Suppressor macrophage (primary cell): ENCODE results near the gene ATP8B1.
"Not testable (repeated sequence)": the region's sequence is repeated elsewhere in the genome, so short reads cannot be mapped to it uniquely, and the experiment has no call there.

ENCODE experiments used
- DNase-seq, 4 experiments: peaks; one replicate each; pipeline ENCODE4 v3.0.0-alpha.2; 2020 to 2022
- total RNA-seq, 17 experiments: gene quantifications; one replicate each; lab custom pipeline; 2026; ENCODE audit warnings: mixed read lengths in 6 of 17, inconsistent platforms in 3 of 17; lab: John Stamatoyannopoulos, UW

Gene ATP8B1
- 1.5 to 29.9 (median 7.6) reads per million in 17 experiments for total RNA-seq

- peak; percentile 51 to 69 (median 64) for DNase-seq
Observed at GRCh38 chr18:57803103-57803969, at the start of gene ATP8B1. ATP8B1 (minus strand) TSS chr18:57803315; CDS start chr18:57731807, 71,508 bp downstream.

GRCh38 chr18:57850063-57850462, 46.9 kb upstream of the ATP8B1 start:
- DNase-seq: no peak

DNA sequence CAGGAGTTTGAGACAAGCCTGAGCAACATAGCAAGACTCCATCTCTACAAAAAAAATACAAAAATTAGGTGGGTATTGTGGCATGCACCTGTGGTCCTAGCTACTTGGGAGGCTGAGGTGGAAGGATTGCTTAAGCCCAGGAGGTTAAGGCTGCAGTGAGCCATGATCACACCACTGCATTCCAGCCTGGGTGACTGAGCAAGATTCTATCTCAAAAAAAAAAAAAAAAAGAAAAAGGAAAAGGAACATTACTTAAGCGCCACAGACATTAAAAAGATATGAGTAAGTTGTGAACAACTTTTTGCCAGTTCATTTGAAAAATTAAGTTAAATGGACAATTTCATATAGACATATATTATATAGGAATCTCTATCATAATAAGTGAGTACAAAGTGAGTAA, 45.3 kb upstream of the ATP8B1 start:
- not testable (repeated sequence) for DNase-seq

GRCh38 chr18:57847431-57847830, 44.3 kb upstream of the ATP8B1 start:
- DNase-seq: not testable (repeated sequence)

- no peak for DNase-seq
Observed at GRCh38 chr18:57846258-57846657, 43.1 kb upstream of the ATP8B1 start.

- no peak for DNase-seq
Observed at GRCh38 chr18:57845605-57846074, 42.5 kb upstream of the ATP8B1 start.

DNA sequence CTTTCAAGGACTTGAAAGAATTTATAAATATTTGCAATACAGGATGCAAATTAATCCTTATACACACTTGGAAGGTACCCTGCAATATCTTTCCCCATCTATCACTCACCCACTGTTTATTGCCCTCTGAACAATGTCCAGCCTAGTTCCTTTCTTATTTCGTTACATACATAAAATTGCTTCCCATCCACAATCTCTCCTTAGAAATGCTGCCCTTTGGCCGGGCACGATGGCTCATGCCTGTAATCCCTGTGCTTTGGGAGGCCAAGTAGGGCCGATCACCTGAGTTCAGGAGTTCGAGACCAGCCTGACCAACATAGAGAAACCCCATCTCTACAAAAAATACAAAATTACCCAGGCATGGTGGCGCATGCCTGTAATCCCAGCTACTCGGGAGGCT, 41.2 kb upstream of the ATP8B1 start:
- DNase-seq: no peak

DNA sequence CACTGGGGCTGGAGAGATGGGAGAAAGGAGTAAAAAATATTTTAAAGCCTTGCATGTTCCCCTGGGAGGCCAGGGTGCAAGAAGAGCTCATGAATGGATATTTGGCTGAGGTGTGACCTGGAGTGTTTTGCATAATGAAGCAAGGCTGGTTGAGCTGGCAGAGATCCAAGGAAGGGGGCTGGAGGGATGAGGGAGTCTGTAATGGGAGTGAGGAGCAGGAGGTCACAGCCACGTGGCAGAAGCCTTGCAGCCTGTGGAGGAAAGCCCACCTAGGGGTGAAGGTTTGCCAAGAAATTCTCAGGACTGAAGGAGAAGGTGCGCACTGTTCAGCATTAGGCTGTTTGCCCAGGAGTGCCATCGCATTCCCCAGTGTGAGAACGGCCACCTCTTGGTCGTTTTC, 40.3 kb upstream of the ATP8B1 start:
- DNase-seq: no peak

DNA sequence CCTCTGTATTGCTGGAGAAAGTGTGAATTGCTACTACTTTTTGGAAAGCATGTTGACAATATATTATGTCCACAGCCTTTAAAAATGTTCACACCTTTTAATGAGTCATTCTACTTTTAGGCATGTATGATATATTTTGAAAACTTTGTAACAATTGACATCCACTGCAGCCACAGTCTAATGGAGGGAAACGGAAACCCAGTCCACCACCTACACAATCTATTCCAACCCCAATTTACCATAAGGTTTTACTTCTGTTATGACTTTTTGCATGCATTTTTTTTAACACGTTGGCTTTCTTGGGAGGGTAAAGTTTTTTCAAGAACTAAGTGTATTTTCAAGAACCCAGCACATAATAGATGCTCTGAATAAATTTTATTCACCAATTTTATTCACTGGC, 38.5 kb upstream of the ATP8B1 start:
- DNase-seq: no peak

DNA sequence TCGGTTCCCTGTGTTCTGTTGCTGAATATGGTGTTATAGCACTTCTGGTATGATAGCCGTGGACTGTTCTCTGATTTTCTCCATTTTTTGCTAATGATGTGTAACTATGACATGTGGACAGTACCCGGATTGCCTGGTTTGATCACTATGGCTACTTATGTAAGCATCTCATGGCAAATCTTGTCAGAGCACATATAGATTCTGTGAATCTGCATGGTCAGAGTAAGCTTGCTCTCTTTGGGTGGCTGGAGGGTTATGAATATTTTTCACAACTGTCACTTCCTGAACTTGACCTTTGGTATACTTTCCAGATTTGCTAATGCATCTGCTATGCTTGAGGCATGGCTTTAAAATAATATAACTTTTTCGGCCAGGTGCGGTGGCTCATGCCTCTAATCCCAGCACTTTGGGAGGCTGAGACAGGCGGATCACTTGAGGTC, 36.8 kb upstream of the ATP8B1 start:
- no peak for DNase-seq

GRCh38 chr18:57837917-57838548, 34.9 kb upstream of the ATP8B1 start:
- no peak for DNase-seq

GRCh38 chr18:57836557-57836956, 33.4 kb upstream of the ATP8B1 start:
- DNase-seq: no peak

- no peak for DNase-seq
Observed at GRCh38 chr18:57835904-57836303, 32.8 kb upstream of the ATP8B1 start.

GRCh38 chr18:57834616-57835015, 31.5 kb upstream of the ATP8B1 start:
- no peak for DNase-seq

- peak; percentile 7 to 31 (median 26) for DNase-seq
Observed at GRCh38 chr18:57833441-57834101, 30.5 kb upstream of the ATP8B1 start.

DNA sequence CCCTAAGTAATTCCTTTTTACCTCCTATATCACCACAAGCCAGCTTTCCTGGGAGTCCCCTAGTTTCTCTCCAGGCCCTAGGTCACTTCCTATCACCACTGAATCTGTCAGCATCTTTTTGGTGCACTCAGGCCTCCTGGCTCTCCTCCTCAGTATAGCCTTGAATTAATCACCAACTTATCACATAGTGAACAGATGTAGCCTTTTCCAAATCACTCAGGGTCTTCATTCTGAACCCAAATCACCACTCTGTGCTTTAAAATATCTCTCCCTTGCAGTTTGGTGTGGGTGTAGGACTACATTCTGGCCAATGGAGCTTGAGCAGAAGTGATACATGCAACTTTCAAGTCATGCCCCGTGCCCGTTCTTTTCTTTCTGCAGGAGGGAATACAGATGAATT, 29.6 kb upstream of the ATP8B1 start:
- no peak for DNase-seq

DNA sequence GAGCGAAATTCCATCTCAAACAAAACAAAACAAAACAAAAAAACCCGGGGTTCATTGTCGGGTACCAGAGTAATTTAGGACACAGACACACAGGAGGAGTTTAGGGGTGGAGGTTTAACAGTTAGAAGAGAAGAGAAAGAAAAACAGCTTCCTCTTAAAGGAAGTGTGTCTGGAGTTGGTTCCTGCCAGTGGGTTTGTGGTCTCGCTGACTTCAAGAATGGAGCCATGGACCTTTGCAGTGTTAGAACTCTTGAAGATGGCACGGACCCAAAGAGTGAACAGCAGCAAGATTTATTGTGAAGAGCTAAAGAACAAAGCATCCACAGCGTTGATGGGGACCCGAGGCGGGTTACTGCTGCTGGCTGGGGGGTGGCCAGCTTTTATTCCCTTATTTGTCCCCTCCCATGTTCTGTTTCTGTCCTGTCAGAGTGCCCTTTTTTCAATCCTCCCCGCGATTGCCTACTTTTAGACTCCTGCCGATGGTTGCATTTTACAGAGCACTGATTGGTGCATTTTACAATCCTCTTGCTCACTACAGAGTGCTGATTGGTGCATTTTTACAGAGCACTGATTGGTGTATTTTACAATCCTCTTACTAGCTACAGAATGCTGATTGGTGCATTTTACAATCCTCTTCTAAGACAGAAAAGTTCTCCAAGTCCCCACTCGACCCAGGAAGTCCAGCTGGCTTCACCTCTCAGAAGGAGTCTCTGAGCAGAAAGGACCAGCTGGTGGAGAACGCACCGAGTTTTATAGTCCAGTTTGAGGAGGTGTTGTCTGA, 28.7 kb upstream of the ATP8B1 start:
- DNase-seq: peak; percentile 4 to 35 (median 26)

GRCh38 chr18:57827646-57828045, 24.5 kb upstream of the ATP8B1 start:
- DNase-seq: peak in 1 of 4 experiments; percentile 12

DNA sequence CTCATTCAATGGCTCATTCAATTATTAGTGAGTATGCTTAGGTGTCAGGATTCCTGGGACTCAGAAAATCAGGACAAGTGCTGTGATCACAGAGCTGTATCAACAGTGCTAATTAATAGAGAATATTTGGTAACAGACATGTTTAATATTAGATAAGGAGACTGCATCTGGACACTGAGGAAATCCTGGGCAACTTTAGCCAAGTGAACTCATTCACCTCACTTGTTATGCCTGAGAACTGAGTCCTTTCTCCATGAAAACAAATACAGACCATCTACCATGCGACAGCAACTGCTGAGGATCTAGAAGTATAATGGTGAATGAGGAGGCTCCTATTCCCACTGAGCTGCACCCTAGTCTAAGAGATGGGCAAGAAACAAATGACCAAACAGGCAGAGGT, 23.1 kb upstream of the ATP8B1 start:
- no peak for DNase-seq

DNA sequence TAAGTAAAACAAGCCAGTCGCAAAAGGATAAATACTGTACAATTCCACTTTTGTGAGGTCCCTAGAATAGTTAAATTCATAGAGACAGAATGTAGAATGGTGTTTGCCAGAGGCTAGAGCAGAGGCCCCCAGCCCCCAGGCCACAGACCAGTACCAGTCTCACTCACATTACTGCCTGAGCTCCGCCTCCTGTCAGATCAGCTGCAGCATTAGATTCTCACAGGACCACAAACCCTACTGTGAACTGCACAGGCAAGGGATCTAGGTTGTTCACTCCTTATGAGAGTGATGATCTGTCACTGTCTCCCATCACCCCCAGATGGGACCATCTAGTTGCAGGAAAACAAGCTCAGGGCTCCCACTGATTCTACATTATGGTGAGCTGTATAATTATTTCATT, 17.5 kb upstream of the ATP8B1 start:
- not testable (repeated sequence) for DNase-seq

- peak; percentile 70 to 88 (median 76) for DNase-seq
Observed at GRCh38 chr18:57819671-57820460, 16.8 kb upstream of the ATP8B1 start.
